HG03159 (cell line): ENCODE data around the gene KRT75.

ENCODE experiments used
- ATAC-seq: cut with Tn5 transposase; IDR thresholded peaks from one replicate; pipeline ENCODE4 v1.9.1; 2021; ENCODE audit warnings: mild to moderate bottlenecking, moderate library complexity; ENCODE audit not compliant: unreplicated experiment

The KRT75 gene

DNA sequence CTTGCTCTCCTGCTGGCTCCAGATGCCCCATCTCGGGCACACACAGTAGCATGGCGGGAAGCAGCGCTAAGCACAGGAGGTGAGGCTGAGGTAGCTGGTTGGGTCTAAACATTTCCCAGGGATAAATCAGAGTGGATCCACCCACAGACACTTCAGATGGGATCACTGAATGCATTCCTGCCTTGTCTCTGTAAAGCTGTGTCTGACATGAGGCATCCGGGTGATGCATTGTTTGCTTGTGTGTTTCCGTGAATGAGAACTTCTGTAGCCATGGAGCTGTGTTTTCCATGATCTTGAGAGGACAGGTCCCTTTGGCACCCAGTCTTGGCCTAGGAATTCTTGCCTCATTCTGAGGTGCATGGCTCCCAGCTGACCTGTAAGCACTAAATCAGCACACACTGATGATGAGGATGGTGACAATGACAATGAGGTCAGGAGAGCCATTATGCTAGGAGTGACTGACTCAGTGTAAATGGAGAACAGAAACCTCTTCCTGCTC lies 6.7 kb upstream of the KRT75 start:
- no peak for ATAC-seq

DNA sequence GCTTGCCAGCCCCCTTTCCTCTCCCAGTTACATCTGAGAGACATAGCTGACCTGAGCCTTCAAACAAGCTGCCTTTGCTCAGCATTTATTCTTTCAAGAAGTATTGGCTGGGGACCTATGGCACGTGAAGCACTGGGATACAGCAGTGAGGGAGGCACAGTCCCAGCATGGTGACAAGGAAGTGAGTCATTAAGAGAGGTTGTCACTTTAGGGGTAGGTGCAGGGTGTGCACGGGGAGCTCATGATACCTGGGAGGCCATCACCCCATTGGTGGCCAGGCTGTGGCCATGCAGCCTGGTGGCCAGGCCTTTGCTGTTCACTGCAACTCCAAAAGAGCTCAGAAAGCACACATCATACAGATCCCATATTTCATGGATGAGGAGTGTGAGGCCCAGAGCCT lies 5.7 kb upstream of the KRT75 start:
- ATAC-seq: no peak

DNA sequence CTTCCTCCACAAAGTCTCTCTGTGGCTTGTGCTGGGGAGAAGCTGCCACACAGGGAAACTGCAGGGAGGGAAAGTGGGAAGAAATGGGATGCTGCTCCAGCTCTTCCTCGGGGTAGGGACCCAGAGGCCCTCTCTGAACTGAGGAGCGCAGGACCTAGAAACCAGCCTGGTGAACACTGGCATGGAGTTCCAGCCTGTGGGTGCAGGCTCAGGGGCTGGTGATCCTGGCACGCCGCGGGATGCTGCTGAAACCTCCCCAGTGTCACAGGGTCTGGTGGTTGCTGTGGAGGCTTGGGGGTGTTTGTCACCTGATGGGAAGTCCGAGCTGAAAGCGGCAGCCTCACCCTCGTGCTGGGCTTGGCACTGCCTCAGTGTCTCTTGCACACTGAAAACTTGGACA lies 5.2 kb upstream of the KRT75 start:
- no peak for ATAC-seq

DNA sequence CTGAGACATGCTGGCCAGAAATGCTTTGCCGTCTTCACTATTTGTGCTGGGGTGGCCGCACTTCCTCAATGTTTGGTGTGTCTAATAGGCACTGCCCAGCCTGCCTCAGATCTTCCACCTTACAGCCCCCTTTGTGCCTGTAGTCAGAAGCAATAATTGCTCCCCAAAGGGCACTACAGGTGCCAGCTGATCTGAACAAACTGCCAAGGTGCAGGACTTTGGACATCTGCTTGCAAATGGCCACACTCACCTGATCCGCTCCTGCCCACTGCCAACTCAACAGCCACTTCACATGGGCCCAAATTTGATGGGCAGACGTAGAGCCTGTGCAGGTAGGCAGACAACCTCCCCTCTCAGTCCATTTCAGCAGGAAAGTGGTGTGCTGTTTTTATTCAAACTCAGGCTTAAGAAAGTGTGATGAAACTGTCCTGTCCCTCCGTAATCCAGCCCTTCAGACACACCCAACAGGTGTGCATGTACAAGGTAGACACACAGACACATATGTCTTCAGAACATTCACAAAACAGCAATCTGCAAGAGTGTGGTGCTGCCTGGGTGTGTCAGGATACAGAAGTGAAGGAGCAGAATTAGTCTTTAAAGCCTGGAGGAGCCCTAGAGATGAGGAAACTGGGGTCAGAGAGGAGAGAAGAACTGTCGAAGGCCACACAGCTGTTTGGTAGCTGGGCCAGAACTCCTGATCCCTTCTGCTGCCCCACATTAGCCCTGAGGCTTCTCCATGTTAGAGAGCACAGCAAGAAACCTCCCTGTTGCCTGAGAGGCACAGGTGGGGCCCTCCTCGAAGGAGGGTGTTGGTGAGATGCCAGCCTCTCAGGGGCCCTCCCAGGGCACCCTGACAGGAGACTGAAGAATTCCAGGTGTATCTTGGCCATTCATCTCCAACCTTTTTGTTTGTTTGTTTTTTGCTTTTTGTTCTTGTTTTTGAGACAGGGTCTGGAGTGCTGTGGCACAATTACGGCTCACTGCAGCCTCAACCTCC lies 4.4 kb upstream of the KRT75 start:
- ATAC-seq: no peak

DNA sequence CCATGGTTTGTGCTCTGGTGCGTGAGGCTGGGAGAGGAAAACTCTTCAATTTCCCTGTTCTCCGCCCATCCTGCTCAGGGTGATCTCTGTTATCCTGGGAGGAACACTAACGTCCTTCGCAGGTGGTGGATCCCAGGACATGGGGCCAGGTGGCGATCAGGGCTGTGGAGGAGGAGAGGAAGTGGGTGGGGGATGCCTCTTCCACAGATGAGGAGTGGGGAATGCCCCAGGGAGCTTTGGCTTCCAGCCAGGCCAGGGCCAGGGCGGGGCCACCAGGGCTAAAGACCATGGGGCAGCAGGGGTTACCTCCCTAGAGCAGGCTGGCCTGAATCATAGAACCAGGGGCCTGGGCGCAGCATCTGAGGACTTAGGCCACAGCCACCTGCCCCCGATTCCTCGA lies 3.3 kb upstream of the KRT75 start:
- no peak for ATAC-seq

DNA sequence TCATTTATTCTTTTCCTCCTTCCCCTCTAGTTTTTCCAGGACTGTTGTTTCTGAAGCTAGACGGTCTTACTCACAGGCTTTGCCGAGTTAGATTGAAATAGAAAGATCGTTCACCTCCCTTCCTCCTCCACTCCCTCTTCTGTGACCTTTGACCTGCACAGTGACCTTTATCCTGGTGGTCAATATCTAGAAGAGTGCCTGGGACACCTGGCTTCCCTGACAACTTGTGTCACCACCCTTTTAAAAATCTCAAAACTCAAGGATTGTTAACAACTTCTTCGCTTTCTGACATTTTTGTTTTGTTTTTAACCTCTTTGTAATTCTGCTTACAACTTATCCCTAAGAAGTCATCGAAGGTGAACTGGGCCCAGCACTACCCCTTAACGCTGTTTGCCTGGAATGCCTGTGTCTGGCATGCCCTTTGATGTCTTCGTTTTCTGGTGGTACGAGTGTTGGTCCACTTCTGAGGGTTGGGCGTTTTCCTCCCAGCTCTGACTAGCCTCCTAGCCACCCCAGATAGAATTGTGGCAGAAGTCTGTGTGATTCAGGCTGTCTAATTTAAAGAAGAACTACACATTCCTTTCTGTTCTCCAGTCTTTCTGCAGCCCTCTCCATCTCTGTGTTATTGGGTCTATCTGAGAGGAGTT lies 2.8 kb upstream of the KRT75 start:
- ATAC-seq: no peak

DNA sequence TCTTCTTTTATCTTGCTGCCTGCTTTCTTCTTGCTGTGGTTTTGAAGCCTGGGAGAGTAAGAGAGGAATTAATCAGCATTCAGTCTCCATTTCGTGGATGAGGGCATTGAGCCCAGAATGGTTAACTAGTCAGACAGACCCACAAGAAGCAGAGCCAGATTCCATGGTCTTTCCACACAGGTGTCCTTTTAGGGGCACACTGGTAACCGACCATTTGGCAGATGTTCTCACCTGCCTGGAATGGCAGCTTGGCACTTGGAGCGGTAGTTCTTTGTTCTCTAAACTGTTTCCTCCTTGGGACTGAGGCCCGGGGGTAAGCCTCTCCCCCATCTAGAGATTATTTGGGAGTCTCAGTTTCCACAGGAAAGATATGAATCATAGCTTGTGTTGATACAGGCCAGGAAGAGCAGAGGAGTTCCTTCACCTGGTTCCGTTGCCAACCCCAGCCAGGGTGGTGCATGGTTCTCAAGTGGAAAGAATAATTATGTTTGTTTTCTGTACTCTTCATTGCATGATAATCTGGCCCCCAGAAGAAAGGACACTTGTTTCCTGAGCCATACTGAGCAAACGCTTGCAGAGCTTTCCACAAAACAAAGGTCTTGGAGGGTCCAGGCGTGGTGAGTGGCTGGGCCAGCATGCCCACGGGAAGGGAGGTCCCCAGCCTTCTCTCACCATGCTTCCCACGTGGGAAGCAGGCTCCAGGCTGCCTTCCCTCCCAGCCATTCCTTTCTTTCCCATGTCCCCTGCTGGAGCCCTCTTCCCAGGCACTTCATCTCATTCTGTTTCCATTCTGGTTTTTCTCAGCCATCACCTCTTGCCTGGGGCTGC lies 2.0 kb upstream of the KRT75 start:
- ATAC-seq: no peak

DNA sequence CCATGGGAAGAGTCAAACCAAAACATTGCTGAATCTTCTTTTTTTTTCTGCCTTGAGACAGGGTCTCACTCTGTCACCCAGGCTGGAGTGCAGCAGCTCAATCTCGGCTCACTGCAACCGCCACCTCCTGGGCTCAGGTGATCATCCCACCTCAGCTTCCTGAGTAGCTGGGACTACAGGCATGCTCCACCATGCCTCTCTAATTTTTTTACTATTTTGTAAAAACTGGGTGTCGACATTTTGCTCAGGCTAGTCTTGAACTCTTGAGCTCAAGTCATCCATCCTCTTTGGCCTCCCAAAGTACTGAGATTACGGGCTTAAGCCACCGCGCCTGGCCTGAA lies 1.5 kb upstream of the KRT75 start:
- no peak for ATAC-seq

DNA sequence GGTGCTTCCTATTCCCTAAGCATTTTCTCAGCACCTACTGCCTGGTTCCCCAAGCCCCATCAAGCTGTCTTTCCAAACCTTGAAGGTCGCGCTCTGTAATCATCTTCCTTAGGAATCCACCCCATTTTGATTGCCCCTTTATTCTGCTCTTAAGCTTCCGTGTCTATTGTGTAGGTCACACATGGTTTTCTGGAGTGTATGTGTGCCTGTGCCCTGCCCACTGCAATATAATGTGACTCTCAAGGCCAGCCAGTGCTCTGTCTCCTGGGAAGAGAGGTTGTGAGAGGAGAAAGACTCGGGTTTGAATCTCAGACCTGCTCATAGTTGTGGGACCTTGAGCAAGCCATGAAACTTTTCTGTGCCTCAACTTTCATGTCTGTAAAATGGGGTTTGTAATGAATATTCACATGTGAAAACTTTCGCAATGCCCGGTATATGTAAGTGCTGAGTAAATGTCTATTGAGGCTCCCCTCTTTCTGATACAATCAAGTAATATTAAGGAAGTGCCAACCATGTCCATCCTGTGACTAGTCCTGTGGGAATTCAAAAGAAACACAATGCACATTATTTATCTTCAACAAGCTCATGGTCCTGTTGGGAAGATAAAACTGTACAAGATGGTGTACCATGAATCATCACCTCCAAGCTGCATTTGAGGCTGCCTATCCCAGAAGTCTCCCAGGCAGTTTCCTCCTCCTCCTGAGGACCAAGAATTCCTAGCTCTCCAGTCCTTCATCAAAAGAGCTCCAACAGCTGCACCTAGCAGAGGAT lies 774 bp upstream of the KRT75 start:
- ATAC-seq: no peak

DNA sequence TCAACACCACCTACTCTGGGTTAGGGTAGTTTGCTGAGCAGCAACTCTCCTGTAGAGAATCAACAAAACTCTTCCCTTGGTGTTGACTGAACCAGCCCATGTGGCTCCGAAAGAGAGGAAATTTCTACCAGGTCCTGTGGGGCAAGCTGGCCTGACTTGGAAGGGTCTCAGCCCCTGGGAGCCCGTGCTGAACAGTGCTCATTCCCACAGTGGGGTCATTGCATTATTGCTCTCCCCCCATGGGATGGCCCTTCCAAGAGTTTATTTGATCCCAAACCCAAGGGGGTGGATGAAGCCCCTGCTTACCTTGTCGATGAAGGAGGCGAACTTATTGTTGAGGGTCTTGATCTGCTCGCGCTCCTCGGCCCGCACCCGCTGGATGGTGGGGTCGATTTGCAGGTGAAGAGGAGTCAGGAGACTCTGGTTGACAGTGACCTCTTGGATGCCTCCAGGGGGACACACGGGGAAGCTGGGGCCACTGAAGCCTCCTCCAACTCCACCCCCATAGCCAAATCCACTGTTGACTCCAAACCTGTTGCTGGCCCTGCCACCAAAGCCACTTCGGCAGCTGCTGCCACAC lies 580 bp downstream of the KRT75 start:
- no peak for ATAC-seq

DNA sequence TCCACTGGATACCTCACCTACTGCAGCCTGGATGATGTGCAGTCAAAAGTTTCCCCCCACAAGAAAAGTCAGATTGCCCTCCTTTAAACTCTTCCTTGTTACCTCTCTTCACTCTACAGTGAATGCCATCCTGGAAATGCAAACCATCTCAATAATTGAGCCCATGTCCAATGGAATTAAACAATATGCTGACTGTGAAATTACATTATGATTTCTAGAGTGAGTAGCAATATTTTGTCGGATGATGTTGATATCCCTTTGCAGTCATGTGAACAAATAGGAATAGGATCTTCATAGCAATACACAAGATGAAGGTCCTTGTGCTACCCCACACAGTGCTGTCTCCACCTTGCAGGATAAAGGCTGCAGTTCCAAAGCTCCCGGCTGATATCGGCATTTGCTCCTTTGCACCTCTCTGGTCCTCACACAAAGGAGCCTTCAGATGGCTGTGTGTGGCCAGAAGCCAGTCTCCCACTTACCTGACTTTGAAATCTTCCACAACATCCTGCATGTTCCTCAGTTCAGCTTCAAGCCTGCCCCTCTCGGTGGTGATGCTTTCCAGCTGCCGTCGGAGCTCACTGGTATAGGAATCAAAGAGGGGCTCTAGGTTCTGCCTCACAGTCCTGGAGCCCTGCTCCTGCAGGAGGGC lies 1.5 kb downstream of the KRT75 start:
- no peak for ATAC-seq

DNA sequence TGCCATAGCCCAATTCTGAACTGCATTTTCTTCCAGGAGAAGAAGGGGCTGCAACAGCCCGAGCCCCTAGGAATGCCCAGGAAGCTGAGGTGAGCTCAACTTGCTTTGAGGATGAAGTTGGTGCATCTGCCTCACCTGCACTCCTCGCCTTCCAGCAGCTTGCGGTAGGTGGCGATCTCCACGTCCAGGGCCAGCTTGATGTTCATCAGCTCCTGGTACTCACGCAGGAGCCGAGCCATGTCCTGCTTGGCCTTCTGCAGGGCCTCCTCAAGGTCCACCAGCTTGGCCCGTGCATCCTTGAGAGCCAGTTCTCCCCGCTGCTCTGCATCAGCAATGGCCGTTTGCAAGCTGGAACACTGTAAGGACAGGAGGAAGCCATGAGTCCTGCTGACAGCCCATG lies 6.0 kb downstream of the KRT75 start:
- no peak for ATAC-seq

DNA sequence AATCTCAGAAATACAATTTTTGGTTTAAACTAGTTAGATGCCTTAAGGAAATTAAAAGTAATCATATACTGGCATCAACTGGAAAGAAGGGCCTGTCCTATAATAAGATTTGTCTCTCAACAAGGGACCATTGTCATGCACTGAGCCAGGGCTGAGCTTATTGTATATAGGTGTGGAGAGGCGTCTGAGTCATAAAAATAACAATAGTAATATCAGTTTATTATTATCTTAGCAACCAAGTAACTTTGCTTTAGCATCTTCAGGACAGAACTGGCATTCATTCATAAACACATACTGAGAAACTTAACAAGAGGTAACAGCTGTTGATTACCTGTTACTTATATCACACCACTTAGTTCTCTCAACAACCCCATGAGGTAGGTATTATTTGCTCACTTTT lies 7.1 kb downstream of the KRT75 start:
- no peak for ATAC-seq

DNA sequence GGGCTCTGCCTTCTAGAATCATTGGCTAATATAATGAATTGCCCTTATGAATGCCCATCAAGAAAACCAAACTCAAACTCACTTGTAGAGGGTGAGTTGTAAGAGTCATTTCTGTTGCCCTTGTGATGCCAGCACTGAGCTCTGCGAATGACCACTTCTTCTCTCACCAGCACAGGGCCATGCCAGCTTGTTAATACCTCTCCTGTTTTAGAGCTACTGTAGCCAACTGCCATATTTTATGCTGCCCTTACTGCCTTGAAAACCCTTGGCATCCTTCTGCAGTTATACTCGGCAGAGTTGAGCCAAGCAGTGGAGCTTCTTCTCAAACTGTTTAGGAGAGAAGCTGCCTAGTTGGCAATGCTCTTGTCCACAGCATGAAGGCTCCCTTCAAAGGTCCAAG lies 8.1 kb downstream of the KRT75 start:
- no peak for ATAC-seq

DNA sequence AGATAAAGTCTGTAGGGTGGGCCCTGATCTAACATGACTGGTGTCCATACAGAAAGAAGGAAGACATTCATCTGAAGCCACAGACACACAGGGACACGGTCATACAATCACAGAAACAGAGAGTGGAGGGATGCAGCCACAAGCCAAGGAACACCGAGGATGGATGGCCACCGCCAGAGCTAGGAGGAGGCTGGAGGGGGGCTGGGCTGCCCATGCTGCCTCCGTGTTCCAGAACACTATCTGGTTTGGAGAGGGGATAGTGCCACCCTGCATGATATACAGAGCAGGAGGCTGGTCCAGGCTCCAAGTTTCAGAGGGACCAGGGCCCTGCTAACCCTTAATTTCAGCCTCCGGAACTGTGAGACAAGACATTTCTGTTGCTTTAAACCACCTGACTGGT lies 8.7 kb downstream of the KRT75 start:
- no peak for ATAC-seq

DNA sequence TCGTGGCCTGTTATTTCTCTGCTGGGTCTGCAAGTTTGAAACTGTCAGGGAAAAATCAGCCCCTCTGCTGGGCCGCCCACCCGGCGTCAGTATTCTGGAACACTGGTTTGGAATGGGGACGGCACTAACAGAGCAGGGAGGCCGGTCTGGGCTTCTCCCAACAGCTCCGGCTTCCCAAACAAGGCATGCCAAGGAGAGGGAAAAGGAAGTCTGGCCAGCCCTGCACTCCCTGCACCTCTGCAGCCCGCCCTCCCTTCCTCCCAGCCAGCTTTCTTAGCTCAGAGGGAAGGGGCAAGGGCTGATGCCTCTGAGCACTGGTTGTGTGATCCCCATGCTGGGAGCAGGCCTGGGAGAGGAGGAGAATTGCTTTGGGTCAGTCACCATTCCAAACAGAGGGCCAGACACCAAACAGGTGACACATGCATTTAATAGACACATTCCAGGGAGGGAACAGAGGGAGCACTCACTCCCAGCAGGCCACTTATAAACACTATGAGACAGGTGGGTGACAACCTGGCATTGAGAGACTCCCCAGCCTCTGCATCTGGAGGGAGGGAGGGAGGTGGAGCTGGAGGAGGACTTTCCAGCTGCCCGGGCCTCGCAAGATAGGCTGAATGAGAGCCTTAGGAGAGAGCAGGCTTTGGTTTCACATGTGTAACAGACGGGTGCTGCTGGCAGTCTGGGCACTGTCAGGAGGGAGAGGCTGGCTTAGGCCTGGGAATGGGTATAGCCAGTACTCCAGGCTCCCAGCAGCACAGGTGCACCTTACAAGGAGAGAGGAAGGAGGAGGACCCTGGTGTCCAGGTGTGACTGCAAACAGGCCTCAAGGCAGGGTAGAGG lies 10.3 kb downstream of the KRT75 start:
- no peak for ATAC-seq

DNA sequence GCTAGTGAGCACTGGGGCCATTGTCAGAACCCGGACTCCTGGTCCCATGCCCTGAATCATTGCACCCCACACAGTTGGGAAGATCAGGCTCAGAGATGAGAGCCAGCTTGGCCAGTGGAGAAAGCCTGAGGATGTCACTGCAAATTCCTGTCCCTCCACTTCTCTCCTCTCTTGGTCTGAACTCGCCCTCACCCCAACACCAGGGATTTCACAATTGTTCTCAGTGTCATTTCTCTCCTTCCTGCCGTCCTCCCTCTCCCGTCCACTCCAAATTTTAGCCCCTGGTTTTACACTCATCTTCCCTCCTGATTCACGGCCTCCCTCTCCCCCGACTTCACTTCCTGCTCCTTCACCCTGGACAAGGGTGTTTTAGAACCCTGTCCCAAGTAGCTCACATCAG lies 11.1 kb downstream of the KRT75 start:
- no peak for ATAC-seq

DNA sequence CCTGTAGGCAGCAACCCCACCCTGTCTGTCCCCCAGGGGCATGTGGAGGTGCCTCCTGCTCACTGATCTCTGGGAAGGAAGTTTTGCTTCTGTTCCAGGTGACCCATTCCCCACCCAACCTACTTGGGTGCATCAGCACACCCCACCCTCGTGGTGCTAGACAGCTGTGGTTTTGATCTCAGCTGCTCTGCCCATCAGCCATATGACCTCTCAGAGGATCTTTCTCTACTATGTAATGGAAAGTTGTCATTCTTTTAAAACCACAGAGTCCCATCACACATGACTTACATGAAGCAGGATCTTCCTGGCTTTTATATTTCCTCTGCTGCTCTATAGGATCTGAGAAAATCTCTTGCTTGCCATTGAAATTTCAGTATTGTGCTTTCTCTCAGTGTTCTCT lies 14.5 kb downstream of the KRT75 start:
- ATAC-seq: no peak

DNA sequence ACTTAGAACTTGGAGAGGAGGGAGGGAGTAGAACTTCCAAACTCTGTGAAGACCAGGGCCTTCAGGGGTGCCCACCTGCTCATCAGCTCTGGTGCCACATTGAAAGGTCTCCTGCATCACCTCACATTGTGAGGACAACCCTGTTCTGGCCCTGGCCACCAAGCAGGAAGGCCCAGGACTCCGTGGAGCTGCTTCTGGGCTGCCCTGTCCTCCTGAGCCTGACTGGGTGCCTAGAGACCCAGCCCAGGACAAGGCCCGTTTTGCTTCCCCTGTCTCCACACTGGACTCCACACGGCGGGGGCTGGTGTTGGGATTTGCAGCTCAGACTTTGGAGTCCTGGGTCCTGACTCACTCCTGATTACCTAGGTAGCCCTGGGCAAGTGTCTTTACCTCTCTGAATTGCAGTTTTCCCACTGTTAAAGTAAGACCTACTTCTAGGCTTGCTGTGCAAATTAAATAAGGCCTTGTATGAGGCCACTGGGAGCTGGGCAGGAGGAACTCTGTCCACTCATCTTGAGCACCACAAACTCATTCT lies 15.5 kb downstream of the KRT75 start:
- ATAC-seq: no peak
